ENCODE data around the gene RBM33.

DNA sequence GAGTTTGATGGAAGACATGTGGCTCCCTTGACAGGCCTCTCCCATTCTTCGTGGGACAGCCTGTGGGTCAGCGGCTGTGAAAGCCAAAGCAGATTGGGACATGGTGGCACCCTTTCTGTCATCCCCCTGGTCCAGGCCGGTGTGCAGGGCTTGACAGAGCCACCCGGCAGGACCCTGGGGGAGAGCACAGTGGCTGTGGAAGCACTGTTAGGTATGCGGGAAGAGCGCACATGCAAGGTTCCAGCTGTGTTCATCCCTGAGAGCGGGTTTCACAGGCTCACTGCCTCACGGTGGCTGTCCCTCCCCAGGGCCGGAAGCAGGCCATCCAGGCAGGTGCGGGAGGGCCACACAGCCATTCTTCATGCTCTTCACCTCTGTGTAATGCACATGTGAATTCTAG lies 138.0 kb downstream of the RBM33 start:
- TF ChIP-seq, protein P1, sequence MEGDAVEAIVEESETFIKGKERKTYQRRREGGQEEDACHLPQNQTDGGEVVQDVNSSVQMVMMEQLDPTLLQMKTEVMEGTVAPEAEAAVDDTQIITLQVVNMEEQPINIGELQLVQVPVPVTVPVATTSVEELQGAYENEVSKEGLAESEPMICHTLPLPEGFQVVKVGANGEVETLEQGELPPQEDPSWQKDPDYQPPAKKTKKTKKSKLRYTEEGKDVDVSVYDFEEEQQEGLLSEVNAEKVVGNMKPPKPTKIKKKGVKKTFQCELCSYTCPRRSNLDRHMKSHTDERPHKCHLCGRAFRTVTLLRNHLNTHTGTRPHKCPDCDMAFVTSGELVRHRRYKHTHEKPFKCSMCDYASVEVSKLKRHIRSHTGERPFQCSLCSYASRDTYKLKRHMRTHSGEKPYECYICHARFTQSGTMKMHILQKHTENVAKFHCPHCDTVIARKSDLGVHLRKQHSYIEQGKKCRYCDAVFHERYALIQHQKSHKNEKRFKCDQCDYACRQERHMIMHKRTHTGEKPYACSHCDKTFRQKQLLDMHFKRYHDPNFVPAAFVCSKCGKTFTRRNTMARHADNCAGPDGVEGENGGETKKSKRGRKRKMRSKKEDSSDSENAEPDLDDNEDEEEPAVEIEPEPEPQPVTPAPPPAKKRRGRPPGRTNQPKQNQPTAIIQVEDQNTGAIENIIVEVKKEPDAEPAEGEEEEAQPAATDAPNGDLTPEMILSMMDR (IDR thresholded peaks at IDR 0.05) = no peak
- no peak for TF ChIP-seq POLR2A (IDR thresholded peaks at IDR 0.05)

Measured in thyroid gland (tissue), 4 donors.